Measurements from ENCODE around the gene PTGDR.

PTGDR gene

GRCh38 chr14:52265253-52265652 is 2.2 kb upstream of the PTGDR start:
- peak; percentile 34 for DNase-seq

- DNase-seq: no peak
These were observed 1.3 kb upstream of the PTGDR start for GRCh38 chr14:52266179-52266578.

- DNase-seq: no peak
These were observed 716 bp upstream of the PTGDR start for GRCh38 chr14:52266782-52267181.

- no peak for DNase-seq
These were observed 972 bp downstream of the PTGDR start for GRCh38 chr14:52268279-52269061.

GRCh38 chr14:52269100-52269499 is 1.6 kb downstream of the PTGDR start:
- no peak for DNase-seq

GRCh38 chr14:52269982-52270381 is 2.5 kb downstream of the PTGDR start:
- no peak for DNase-seq

- no peak for DNase-seq
These were observed 4.0 kb downstream of the PTGDR start for GRCh38 chr14:52271538-52271937.

- peak; percentile 36 for DNase-seq
These were observed 4.9 kb downstream of the PTGDR start for GRCh38 chr14:52272375-52272774.

- DNase-seq: no peak
These were observed 7.9 kb downstream of the PTGDR start for GRCh38 chr14:52275372-52275771.

GRCh38 chr14:52277552-52277951 is 10.1 kb downstream of the PTGDR start:
- no peak for DNase-seq

GRCh38 chr14:52279408-52279807 is 11.9 kb downstream of the PTGDR start:
- no peak for DNase-seq

GRCh38 chr14:52283099-52283498 is 15.6 kb downstream of the PTGDR start:
- no peak for DNase-seq

GRCh38 chr14:52286661-52287649 is 19.5 kb downstream of the PTGDR start:
- DNase-seq: no peak

GRCh38 chr14:52296378-52296777 is 28.9 kb downstream of the PTGDR start:
- no peak for DNase-seq

GRCh38 chr14:52298795-52299194 is 31.3 kb downstream of the PTGDR start:
- DNase-seq: no peak

GRCh38 chr14:52299692-52300278 is 32.3 kb downstream of the PTGDR start:
- DNase-seq: no peak

- no peak for DNase-seq
These were observed 35.7 kb downstream of the PTGDR start for GRCh38 chr14:52303236-52303635.

- no peak for DNase-seq
These were observed 36.9 kb downstream of the PTGDR start for GRCh38 chr14:52304248-52304904.

GRCh38 chr14:52305014-52305413 is 37.5 kb downstream of the PTGDR start:
- no peak for DNase-seq

- DNase-seq: no peak
These were observed 39.9 kb downstream of the PTGDR start for GRCh38 chr14:52307376-52307775.

GRCh38 chr14:52307905-52308304 is 40.4 kb downstream of the PTGDR start:
- no peak for DNase-seq

GRCh38 chr14:52310541-52310940 is 43.0 kb downstream of the PTGDR start:
- peak; percentile 19 for DNase-seq

GRCh38 chr14:52312931-52313355 is 45.4 kb downstream of the PTGDR start:
- DNase-seq: no peak

Data from GDM1 (cell line).